ENCODE results near the gene LPP.

The LPP gene

DNA sequence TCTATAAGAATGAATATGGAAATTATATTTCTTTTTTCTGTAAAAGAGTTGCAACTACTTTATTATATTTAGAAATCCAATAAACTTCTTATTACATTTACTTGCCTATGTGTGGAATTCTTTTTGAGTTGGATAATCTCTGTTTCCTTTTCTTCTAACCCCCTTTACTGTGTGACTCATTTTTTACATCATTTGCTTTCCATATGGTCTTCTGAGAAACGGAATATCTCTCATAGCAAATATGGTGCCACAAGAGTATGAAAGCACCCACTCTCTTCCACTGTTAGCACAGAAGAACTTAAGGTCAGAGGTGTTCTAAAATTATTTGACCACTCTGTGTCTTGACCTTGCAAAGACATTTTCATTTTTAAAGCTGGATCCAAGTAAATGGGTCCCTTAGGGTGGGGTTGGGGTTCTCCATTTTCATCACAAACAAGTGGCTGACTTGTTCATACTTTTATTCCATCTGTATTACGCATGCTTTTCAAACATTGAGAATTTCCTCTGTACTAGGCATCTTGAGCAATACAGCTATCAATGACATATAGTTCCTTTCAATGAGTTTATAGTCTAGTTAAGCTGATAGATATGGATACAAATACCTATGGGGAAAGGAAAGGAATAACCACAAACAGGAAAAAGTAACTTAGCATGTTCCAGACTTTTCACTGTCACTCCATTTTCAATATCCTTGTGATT lies 736.8 kb downstream of the LPP start:
- DNase-seq: no peak

- DNase-seq: no peak
Observed at GRCh38 chr3:188899881-188900280, 745.9 kb downstream of the LPP start.

DNA sequence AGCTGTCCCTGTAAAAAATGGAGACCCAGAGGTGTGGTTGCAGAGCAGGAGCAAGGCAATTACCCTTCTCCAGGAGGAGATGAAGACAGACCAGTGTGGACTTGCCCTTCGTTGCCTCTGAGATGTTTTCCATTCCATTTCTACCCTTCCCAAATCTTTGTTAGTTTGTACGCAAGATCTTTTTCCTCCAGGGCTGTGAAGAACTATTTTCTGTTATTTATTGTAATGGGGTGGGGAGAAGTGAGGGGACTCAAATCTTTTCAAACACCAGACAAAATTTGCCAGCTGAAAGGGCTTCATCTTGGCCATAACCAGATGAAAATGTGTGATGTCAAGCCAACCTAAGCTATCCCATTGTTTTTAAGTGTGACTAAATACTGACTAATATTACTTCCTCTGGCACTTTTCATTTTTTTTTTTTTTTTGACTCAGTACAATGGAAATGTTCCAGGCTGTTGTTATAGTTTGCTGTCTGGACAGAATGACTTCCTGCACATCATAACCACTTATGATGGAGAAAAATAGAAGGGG lies 746.5 kb downstream of the LPP start:
- no peak for DNase-seq

DNA sequence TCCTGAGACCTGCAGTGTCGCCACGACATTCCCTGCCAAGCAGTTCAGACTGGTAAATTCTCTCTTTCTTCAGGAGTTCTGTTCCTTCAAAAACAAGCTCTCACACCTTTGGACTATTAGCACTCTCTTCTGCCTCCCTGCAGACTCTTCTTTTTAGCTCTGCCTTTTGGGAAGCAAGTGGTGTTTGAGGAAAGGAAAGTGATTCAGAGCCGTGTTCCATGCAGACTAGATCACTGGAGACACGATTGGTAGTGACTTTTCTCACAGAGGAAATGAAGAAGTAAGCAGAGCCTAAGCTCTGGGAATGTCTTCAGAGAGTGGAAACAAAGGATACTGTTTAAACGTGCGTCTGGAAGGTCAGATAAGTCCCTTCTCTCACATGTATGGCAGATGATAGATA lies 747.2 kb downstream of the LPP start:
- peak in 1 of 14 donors; percentile 13 for DNase-seq

- DNase-seq: no peak
Observed at GRCh38 chr3:188901671-188902287, 747.8 kb downstream of the LPP start.

- no peak for DNase-seq
Observed at GRCh38 chr3:188904670-188905069, 750.7 kb downstream of the LPP start.

- no peak for DNase-seq
Observed at GRCh38 chr3:188905547-188905946, 751.6 kb downstream of the LPP start.

- DNase-seq: peak in 9 of 14 donors; percentile 9 to 63 (median 39)
Observed at GRCh38 chr3:188906236-188906635, 752.3 kb downstream of the LPP start.

DNA sequence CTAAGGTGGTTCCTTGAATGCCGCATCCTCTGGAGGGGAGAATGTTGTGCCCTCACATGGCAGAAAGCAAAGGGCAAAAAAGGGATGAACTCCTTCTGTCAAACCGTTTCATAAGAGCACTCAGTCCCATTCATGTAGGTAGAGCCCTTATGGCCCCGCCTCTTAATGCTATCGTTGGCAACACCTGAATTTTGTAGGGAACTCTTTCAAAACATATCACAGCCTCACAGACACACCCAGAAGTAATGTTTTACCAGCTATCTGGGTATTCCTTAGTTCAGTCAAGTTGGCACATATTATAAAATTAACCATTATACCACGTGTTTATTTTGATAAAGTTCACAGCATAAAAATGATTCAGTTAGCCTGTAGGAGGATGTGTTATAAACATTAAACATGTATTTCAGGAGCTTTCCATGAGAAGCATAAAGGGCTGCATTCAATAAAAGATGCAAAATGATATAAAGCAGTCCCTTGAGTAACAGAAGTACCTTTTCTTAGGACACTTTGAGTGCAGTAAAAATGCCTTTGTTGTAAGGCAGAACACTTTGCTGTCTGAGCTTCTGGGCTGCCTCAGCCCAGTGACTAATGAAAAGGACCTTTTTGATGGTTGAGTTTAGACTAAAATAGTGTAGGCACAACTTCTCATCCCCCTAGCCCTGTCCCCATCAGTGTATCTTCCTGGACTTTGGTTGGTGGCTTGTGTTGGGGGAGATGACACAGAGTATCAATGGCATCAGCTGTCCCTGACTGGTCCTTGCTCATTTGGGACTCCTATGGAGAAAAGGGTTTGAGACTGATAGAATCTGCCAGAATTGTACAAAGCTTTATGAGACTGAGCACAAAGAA lies 754.3 kb downstream of the LPP start:
- no peak for DNase-seq

GRCh38 chr3:188911026-188911850 lies 757.3 kb downstream of the LPP start:
- DNase-seq: no peak

GRCh38 chr3:188913084-188913483 lies 759.1 kb downstream of the LPP start:
- no peak for DNase-seq

- DNase-seq: no peak
Observed at GRCh38 chr3:188914552-188914951, 760.6 kb downstream of the LPP start.

DNA sequence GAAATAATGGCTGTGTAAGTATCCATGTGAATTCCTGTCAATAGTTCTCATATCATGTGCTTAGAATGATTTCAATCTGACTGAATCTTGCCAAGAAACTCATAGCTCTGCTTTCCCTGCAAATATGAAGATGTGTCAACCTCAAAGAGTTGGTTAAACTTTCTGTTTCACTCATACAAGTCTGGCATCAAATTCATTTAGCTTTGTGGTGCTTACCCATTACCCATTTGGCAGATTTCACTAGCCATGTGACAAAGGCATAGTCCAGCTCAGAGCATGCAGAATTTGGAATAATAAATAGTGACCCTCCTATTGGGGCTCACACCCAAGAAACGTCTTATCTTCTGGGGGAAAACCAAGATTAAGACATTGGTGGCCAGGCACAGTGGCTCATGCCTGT lies 761.2 kb downstream of the LPP start:
- DNase-seq: no peak

- DNase-seq: no peak
Observed at GRCh38 chr3:188916934-188917401, 763.0 kb downstream of the LPP start.

DNA sequence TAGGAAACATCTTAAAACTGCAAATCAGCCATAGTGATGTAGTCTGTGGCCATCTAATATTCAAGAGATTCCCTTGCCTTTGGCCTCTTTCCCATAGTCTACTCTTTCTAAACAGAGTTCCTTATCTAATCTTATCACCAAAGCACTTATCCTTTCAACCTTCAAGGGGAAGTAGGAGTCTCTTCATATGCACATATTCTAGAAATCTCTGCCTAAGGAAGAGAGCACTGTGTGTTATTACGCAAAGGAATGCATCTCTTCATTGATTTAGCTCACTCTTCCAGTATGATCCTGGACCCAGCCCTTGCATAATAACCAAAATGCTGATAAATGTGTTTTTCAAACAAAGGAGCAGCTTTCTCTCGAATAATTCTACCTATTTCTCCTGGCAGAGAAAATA lies 764.1 kb downstream of the LPP start:
- DNase-seq: no peak

- no peak for DNase-seq
Observed at GRCh38 chr3:188923671-188924070, 769.7 kb downstream of the LPP start.

GRCh38 chr3:188925376-188925775 lies 771.4 kb downstream of the LPP start:
- no peak for DNase-seq

- no peak for DNase-seq
Observed at GRCh38 chr3:188926111-188926510, 772.2 kb downstream of the LPP start.

DNA sequence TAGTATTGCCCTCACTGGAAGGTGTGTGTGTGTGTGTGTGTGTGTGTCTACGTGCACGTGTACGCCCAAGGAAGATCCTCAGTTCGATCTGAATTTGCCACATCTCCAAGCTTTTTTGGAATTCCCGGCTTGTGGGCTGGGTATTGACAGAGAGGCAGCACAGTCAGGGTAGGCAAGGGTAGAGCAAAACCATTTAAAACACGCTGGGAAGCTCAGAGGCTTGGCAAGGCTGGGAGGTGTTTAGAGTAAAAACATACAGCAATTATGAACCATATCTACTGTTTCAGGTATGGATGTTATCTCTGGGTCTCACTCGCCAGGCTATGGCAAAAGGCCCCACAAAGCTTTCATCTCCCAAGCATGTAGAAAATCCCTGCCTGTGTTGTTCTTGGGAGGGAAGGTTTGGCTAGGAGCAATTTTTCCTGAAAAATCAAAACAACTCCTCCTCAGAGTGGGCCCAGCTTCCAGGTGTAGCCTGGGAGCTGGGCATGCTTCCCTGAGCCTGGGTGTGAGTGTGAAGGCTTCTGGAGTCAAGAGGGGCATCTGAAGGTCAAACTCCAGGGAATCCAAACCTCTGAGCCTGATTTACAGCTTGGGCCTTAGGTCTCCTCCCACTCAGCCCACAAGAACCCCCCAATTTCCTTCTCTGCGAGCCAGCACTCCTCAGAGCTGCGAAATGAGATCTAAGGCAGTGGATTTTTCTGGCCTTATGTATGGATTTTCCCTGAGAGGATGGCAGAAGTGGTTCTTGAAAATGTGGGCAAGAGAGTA lies 773.0 kb downstream of the LPP start:
- DNase-seq: no peak

DNA sequence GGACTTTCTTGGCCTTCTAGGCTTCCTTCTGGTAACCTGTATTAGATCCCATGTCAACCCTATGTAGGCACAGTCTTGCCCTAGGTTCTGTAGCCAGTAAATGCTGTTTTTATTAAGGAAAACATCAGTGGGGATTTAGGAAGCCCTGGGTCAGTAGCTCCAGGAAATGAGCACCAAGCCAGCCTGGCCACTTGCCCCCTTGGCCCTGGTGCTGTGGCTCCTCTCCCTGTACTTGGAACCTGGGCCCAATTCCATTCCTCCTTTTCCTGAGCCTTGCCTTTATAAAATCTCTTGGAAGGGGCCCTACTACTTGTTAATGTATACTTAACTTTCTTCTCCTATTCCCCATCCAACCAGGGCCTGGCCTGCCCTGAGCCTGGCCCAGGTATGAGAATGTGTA lies 774.0 kb downstream of the LPP start:
- DNase-seq: peak in 3 of 14 donors; percentile 14 to 27 (median 14)

DNA sequence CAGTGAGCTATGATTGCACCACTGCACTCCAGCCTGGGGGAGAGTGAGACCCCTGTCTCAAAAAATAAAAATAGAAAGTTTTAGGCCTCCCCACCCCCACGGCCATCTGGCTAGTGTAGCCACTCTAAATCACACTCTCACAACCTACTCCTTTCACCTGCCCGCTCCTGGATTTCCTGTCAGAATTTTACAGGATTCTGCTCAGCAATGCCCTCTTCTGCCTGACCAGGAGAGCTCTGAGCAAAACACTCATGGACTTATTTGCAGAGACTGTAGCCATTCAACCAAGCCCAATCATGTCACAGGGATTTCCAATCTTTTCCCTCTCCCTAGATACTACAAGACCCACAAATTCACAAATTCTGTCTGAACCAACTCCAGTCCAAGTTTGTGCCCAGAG lies 775.2 kb downstream of the LPP start:
- peak in 1 of 14 donors; percentile 66 for DNase-seq
